Measurements from ENCODE around the gene EPB41.

- TF ChIP-seq CTCF (IDR thresholded peaks at IDR 0.05) (no peak), POLR2AphosphoS5 (IDR thresholded peaks at IDR 0.05) (no peak)
These were observed 210.9 kb downstream of the EPB41 start for GRCh38 chr1:29125237-29125641.
